OCI-LY3 (cell line): ENCODE results near the gene SEZ6L.

ENCODE experiments used
- H2AFZ ChIP-seq: fragments of 200-600, 300-600 bp; shearing (Covaris generic); 2 replicates; pipeline ENCODE4 v1.6.0; 2014; ENCODE audit warnings: antibody characterized with exemption, low read depth, low read length
- H3K27ac ChIP-seq: fragments of 200-600, 300-600 bp; sonication (generic); 2 replicates; pipeline ENCODE4 v1.5.1; 2014; ENCODE audit warnings: mild to moderate bottlenecking, low read length, moderate library complexity, mixed read lengths
- H3K27me3 ChIP-seq: fragments of 200-600, 300-600 bp; sonication (generic); 2 replicates; pipeline ENCODE4 v1.6.1; 2014; ENCODE audit warnings: low read depth, low read length, mixed read lengths
- H3K36me3 ChIP-seq: fragments of 200-600, 300-600 bp; sonication (generic); replicated peaks from 2 replicates; pipeline ENCODE3; 2014; ENCODE audit warnings: low read depth, low read length, mixed read lengths
- H3K4me1 ChIP-seq: fragments of 300-600, 200-600 bp; sonication (generic); 2 replicates; pipeline ENCODE4 v1.6.1; 2014; ENCODE audit warnings: low read length, mixed read lengths
- H3K4me2 ChIP-seq: fragments of 200-600, 300-600 bp; sonication (generic); 2 replicates; pipeline ENCODE4 v1.6.1; 2014; ENCODE audit warnings: low read length, mixed read lengths
- H3K4me3 ChIP-seq: fragments of 300-600, 200-600 bp; sonication (generic); 2 replicates; pipeline ENCODE4 v1.5.1; 2014; ENCODE audit warnings: antibody characterized with exemption, mild to moderate bottlenecking, low read length, moderate library complexity
- H3K79me2 ChIP-seq: fragments of 300-600, 200-600 bp; shearing (Covaris generic); 2 replicates; pipeline ENCODE4 v1.6.1; 2014; ENCODE audit warnings: mild to moderate bottlenecking, low read length, mixed read lengths
- H3K9ac ChIP-seq: fragments of 300-600, 200-600 bp; shearing (Covaris generic); 2 replicates; pipeline ENCODE4 v1.6.0; 2014; ENCODE audit warnings: mild to moderate bottlenecking, low read length, moderate library complexity
- H3K9me3 ChIP-seq: fragments of 200-600, 300-600 bp; shearing (Covaris generic); 2 replicates; pipeline ENCODE4 v1.6.1; 2014; ENCODE audit warnings: low read length, mixed read lengths; ENCODE audit not compliant: insufficient read depth
- H4K20me1 ChIP-seq: fragments of 200-600, 300-600 bp; sonication (generic); 2 replicates; pipeline ENCODE4 v1.6.1; 2016; ENCODE audit warnings: low read length, mixed read lengths; ENCODE audit not compliant: insufficient read depth
- CTCF ChIP-seq: fragments of 200-600, 300-600 bp; sonication (generic); IDR thresholded peaks from 2 replicates; pipeline ENCODE4 v1.5.1; 2014; ENCODE audit warnings: antibody characterized with exemption, low read length, low read depth
- EZH2phosphoT487 ChIP-seq: fragments of 200-600 bp; shearing (Covaris generic); IDR thresholded peaks from 2 replicates; pipeline ENCODE4 v1.6.1; 2018; ENCODE audit warnings: antibody characterized with exemption, mixed run types, low read depth

The SEZ6L gene

DNA sequence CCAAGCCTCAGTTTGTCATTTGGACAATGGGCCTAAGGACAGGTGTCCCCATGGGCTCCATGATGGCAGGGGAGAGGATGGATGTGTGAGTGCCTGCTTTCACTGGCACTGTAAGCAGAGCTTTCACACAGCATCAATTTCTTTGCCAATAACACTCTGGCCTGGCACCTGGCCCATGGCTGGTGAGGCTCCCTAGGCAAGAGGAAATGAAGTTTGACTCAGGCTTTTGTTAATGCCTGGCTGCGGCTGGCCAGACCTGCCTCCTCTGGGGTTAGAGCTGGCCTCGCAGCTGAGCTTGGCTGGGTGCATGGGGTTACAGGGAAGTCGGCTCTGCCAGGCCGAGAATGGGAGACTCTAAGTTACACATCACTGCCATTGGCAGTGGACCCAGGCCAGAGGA is 30.0 kb upstream of the SEZ6L start:
- no peak overlapping the region for H3K9ac ChIP-seq
- no peaks in the 10 kb centered on the region for H4K20me1 ChIP-seq
- peaks cover 62% of the 10 kb centered on the region for H3K27me3 ChIP-seq
- H3K79me2 ChIP-seq: no peaks in the 10 kb centered on the region
- H3K4me1 ChIP-seq: no peaks in the 10 kb centered on the region
- H3K4me2 ChIP-seq: no peak overlapping the region
- TF ChIP-seq EZH2phosphoT487 (no peak), CTCF (no peak)
- H2AFZ ChIP-seq: no peak overlapping the region
- no peaks in the 10 kb centered on the region for H3K36me3 ChIP-seq
- no peak overlapping the region for H3K27ac ChIP-seq
- H3K4me3 ChIP-seq: no peak overlapping the region
- H3K9me3 ChIP-seq: no peaks in the 10 kb centered on the region

GRCh38 chr22:26141831-26142230 is 27.4 kb upstream of the SEZ6L start:
- no peaks in the 10 kb centered on the region for H4K20me1 ChIP-seq
- TF ChIP-seq CTCF: no peak
- no peak for TF ChIP-seq EZH2phosphoT487
- H3K4me1 ChIP-seq: no peaks in the 10 kb centered on the region
- H2AFZ ChIP-seq: no peak overlapping the region
- no peak overlapping the region for H3K9ac ChIP-seq
- H3K9me3 ChIP-seq: no peaks in the 10 kb centered on the region
- no peak overlapping the region for H3K4me2 ChIP-seq
- H3K4me3 ChIP-seq: no peak overlapping the region
- no peak overlapping the region for H3K27ac ChIP-seq
- H3K27me3 ChIP-seq: peaks cover 75% of the 10 kb centered on the region
- H3K36me3 ChIP-seq: no peaks in the 10 kb centered on the region
- no peaks in the 10 kb centered on the region for H3K79me2 ChIP-seq

DNA sequence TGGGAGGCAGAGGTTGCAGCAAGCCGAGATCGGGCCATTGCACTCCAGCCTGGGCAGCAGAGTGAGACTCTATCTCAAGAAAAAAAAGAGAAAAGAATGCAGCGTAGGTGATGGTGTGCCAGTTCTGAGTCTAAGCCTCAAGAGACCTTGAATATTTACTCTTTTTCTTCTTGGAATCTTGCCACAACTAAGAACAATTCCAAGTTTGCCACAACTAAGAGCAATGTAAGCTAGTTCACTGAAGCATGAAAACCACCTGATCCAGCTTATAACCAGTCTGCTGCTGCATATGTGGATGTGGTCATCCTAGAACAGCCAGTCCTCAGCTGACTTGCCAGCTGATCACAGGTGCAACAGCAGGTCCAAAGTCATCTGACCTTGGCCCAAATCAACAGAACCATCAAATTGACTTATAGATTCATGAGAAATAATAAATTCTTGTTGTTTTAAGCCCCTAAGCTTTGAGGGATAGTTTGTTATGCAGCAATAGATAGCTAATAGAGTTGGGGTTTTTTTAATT is 25.4 kb upstream of the SEZ6L start:
- H4K20me1 ChIP-seq: no peaks in the 10 kb centered on the region
- H3K79me2 ChIP-seq: no peaks in the 10 kb centered on the region
- peaks cover 79% of the 10 kb centered on the region for H3K27me3 ChIP-seq
- no peak overlapping the region for H2AFZ ChIP-seq
- TF ChIP-seq EZH2phosphoT487 (no peak), CTCF (no peak)
- H3K4me1 ChIP-seq: no peaks in the 10 kb centered on the region
- H3K9ac ChIP-seq: no peak overlapping the region
- H3K36me3 ChIP-seq: no peaks in the 10 kb centered on the region
- H3K4me3 ChIP-seq: no peak overlapping the region
- H3K27ac ChIP-seq: no peak overlapping the region
- no peaks in the 10 kb centered on the region for H3K9me3 ChIP-seq
- H3K4me2 ChIP-seq: no peak overlapping the region

DNA sequence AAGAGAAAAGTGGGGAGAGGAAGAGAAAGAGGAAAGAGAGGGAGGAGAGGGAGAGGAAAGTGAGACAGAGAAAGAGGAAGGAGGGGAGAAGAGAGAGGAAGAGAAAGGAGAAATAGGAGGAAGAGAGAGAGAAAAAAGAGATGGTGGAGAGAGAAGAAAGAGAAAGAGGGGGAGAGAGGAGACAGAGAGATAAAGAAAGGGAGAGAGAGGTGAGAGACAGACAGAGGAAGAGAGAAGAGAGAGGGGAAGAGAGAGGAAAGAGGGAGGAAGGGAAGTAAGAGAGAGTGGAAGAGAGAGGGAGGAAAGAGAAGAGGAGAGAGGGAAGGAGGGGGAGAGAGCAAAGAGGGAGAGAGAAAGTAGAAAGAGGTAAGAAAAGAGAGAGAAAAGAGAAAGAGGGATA is 9.4 kb upstream of the SEZ6L start:
- no peak overlapping the region for H3K4me2 ChIP-seq
- TF ChIP-seq CTCF (no peak), EZH2phosphoT487 (no peak)
- no peak overlapping the region for H3K9ac ChIP-seq
- no peaks in the 10 kb centered on the region for H3K36me3 ChIP-seq
- no peak overlapping the region for H3K4me3 ChIP-seq
- H3K27ac ChIP-seq: no peak overlapping the region
- H3K79me2 ChIP-seq: no peaks in the 10 kb centered on the region
- no peaks in the 10 kb centered on the region for H4K20me1 ChIP-seq
- no peaks in the 10 kb centered on the region for H3K9me3 ChIP-seq
- H2AFZ ChIP-seq: no peak overlapping the region
- no peaks in the 10 kb centered on the region for H3K4me1 ChIP-seq
- peaks cover 79% of the 10 kb centered on the region for H3K27me3 ChIP-seq
